ENCODE measurements around the gene PTER.

GRCh38 chr10:16505161-16505560, 68.4 kb downstream of the PTER start:
- TF ChIP-seq CTCF (conservative IDR thresholded peaks at IDR 0.05; ENCODE audit: low read depth, low read length), result no peak
- no peak for TF ChIP-seq MXI1 (IDR thresholded peaks at IDR 0.05; ENCODE audit: borderline replicate concordance, low read depth, low read length)
- TF ChIP-seq MAFK (IDR thresholded peaks at IDR 0.05; ENCODE audit: low read depth, low read length), result no peak
- TF ChIP-seq USF2 (IDR thresholded peaks at IDR 0.05; ENCODE audit: low read depth, low read length), result no peak
- no peak for TF ChIP-seq BHLHE40 (IDR thresholded peaks at IDR 0.05; ENCODE audit: low read depth, low read length)
